Omental fat pad (tissue), 4 donors: ENCODE data around the gene STAT4. TPM values are rescaled to one million over a fixed set of nuclear protein-coding genes. Genes with fewer than 3 reads are reported as not detected.
A peak's percentile ranks its signal among the peaks of the same experiment; 100 is the strongest.

ENCODE experiments used
- ATAC-seq: fragments of 150-250 bp; one replicate; pipeline ENCODE4 v1.9.1; 2016; ENCODE audit warnings: mild to moderate bottlenecking, moderate library complexity; ENCODE audit not compliant: low FRiP score
- DNase-seq: peaks from one replicate; pipeline ENCODE4 v3.0.0-alpha.2; 2019; ENCODE audit warnings: low spot score
- total RNA-seq, 4 donors: library from RNA; depleted of rRNA; stranded (reverse); fragments of >200 nt; gene quantifications; one replicate each; pipeline ENCODE4 v1.1.0, GENCODE V29; 2016
- TF ChIP-seq, protein P1 (sequence below), 3 donors: fragments of 450-650 bp; IDR thresholded peaks; one replicate each; pipeline ENCODE4 v1.5.1; 2016 to 2017; ENCODE audit warnings: antibody characterized with exemption in 3 of 3, mild to moderate bottlenecking in 3 of 3, moderate library complexity in 2 of 3

The STAT4 gene
- total RNA-seq, 4 donors from 2014 or later = 4.6 to 29.4 (median 10.5) TPM

DNA sequence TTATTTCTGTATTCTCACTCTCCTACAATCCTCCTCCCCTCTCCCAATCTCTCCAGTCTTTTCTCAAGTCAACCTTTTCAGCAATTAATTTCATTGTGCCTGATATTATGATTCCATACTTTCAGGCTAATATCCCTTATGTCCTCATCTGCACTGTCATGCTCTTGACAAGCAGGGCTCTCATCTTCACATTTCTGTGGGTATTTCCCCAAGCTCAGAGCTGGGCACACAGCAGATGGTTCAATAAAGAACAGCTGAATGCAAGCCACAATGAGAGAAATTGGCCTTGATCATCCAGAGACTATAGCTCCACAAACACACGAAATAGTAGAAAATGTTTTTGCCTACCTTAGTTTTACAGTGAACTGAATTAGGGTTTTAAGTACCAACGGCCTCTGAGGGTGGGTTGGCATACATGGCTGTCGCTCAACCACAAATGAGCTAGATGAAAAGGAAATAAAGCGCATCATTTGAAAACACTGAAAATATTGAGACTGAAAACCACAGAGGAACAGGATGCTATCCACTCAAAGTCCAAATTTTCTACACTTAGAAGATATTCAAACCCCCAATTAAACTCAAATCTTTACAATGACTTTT lies 89.3 kb downstream of the STAT4 start:
- TF ChIP-seq, protein P1, sequence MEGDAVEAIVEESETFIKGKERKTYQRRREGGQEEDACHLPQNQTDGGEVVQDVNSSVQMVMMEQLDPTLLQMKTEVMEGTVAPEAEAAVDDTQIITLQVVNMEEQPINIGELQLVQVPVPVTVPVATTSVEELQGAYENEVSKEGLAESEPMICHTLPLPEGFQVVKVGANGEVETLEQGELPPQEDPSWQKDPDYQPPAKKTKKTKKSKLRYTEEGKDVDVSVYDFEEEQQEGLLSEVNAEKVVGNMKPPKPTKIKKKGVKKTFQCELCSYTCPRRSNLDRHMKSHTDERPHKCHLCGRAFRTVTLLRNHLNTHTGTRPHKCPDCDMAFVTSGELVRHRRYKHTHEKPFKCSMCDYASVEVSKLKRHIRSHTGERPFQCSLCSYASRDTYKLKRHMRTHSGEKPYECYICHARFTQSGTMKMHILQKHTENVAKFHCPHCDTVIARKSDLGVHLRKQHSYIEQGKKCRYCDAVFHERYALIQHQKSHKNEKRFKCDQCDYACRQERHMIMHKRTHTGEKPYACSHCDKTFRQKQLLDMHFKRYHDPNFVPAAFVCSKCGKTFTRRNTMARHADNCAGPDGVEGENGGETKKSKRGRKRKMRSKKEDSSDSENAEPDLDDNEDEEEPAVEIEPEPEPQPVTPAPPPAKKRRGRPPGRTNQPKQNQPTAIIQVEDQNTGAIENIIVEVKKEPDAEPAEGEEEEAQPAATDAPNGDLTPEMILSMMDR (IDR thresholded peaks at IDR 0.05) = no peak
- ATAC-seq = no peak
- DNase-seq = no peak

DNA sequence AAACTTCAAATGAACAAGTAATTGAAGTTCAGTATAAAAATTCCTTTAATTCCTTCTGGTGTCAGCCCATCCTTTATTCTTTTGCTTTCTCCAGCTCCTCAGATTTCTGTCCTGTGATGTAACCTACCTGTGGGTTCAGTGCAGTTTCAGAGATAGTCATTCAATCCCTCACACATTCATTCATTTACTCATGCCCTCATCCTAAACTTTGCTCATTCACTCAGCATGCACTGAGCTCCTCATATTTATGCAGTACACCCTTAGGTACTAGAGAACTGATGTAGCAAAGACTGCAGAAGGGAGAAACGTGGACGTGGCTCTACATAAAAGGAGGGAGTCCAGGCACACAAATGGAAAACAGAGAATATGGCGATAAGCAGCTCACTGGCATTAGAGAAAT lies 91.5 kb downstream of the STAT4 start:
- ATAC-seq = no peak
- DNase-seq = no peak
- TF ChIP-seq, protein P1 (IDR thresholded peaks at IDR 0.05) = no peak

DNA sequence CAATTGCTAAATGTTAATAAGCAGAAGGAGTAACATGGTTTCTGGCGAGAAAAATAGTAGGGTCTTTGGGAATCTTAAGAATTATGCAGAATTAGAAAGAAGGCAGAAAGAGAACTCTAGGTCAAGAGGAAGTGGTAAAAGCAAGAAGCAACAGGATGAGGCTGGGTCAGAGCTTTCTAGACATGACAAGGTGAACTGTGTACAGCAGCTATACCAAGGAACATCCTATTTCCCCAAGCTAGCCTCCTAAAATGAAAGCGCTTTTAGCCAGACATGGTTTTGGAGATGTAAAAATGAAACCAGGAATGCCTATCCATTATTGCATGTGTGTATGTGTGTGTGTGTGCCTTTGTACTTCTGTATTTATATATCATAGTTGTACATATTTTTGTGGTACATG lies 94.6 kb downstream of the STAT4 start:
- TF ChIP-seq, protein P1 (IDR thresholded peaks at IDR 0.05) = no peak
- ATAC-seq (no peak), DNase-seq (no peak)

DNA sequence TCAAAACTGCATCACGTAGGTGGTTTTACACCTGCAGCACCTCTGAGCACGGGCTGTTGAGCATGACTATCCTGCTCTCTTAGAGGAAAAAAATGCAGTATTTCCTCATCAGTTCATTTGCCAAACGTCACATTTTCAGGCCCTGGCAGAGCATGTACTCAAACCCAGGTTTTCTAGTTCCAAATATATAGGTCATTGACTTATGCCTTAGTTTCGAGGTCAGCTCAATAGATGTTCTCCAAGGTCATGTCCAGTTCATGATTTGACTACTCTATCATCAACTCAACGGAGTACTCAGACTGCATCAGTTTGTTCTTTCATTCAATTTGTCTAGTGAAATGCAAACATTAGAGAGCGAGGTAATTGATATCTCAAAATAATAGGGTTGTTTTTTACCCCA lies 97.5 kb downstream of the STAT4 start:
- ATAC-seq (no peak), DNase-seq (no peak)
- TF ChIP-seq, protein P1 (IDR thresholded peaks at IDR 0.05) = no peak

DNA sequence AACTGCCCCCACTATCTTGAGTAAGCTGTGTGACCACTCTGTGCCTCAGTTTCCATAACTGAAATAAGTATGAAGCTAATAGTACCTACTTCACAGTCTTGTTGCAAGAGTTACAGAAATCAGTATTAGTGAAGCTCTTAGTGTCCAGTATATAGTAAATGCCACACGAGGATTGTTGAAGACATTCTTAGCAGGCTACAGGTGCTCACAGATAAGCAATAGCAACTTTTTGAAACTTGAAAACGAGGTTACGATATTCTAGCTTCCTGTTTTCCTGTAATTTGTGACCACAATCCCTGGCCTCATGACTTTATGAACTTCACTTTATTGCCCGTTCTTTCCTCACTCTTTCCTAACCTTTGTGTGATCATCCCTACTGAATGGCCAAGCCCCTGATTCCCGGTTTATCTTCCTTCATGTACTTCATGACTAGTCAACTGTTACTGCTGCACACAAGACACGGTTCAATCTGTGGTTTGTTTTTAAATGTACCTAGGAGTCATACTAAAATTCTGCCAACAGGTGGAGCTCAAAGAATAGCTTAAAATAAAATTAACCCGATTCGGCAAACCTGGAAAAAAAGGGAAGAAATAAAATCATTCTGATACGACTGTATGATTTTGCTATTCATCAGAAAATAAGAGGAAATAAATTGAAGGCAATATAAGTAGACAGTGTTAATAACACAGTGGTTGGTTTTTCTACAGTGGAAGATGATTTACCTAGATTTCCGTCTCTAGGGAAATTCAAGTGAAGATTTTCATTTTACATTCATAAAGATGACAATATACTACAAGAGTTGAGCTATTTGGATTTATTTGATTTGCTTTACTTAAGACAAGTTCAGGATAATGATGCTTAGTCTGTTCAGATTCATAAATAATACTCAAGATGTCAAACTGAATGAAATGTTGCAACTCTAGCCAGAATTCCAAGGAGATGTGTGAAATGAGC lies 98.7 kb downstream of the STAT4 start:
- ATAC-seq (peak; percentile 26), DNase-seq (no peak)
- TF ChIP-seq, protein P1 (IDR thresholded peaks at IDR 0.05) = peak in 1 of 3 donors; percentile 59

DNA sequence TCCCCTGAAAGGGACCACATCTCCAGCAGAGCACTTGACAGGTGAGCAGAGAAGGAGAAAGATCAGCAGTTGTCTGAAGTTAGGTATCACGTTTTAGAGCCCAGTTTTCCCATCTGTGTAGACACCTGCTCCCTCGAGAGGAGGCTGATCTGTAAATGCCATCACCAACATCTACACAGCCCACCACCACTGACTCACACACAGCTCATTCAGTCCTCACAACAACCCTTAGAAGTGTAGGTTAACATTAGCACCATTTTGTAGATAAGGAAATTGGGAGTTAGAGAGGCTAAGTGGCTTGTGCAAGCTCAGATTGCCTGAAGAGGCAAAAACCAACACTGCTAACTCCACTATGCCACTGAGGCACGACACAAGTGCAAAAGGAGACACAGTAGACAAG lies 99.6 kb downstream of the STAT4 start:
- TF ChIP-seq, protein P1 (IDR thresholded peaks at IDR 0.05) = no peak
- ATAC-seq (no peak), DNase-seq (no peak)
